OCI-LY7 (cell line): Measurements from ENCODE around the gene SPP1. TPM values are rescaled to one million over a fixed set of nuclear protein-coding genes. Genes with fewer than 3 reads are reported as not detected.

ENCODE experiments used
- BruUV-seq: library from RNA; stranded (reverse); fragments of 400-500 nt; replicated peaks from 2 replicates; lab custom pipeline; 2021; lab: Mats Ljungman, UMichigan
- CTCF ChIA-PET: fragments of 300-600 bp; sonication (Branson Sonifier 250); formaldehyde crosslinking; loops from one replicate; lab custom pipeline; 2022; ENCODE audit warnings: antibody characterized with exemption; ENCODE audit not compliant: unreplicated experiment; lab: Charles Lee
- POLR2A ChIA-PET: fragments of 300-600 bp; sonication (Branson Sonifier 250); formaldehyde crosslinking; loops from one replicate; lab custom pipeline; 2022; ENCODE audit warnings: antibody characterized with exemption; lab: Charles Lee
- DNase-seq: peaks from one replicate; pipeline ENCODE4 v3.0.0-alpha.2; 2015; ENCODE audit warnings: low spot score
- H2AFZ ChIP-seq: fragments of 200-600 bp; sonication (generic), shearing (Covaris generic); 2 replicates; pipeline ENCODE4 v1.6.1; 2014; ENCODE audit warnings: mild to moderate bottlenecking, antibody characterized with exemption, low read length, moderate library complexity
- H3K27ac ChIP-seq: fragments of 200-600 bp; sonication (generic); 2 replicates; pipeline ENCODE4 v1.5.1; 2014; ENCODE audit warnings: mixed run types, low read depth, mild to moderate bottlenecking, moderate library complexity, low read length, inconsistent platforms; ENCODE audit not compliant: poor library complexity, severe bottlenecking
- H3K36me3 ChIP-seq: fragments of 200-600 bp; sonication (generic); 2 replicates; pipeline ENCODE4 v1.6.1; 2014; ENCODE audit warnings: mild to moderate bottlenecking, antibody characterized with exemption, low read length, moderate library complexity, mixed read lengths; ENCODE audit not compliant: insufficient read depth
- H3K4me1 ChIP-seq: fragments of 200-600 bp; sonication (generic); 2 replicates; pipeline ENCODE4 v1.5.1; 2014; ENCODE audit warnings: mild to moderate bottlenecking, low read length; ENCODE audit not compliant: insufficient read depth, poor library complexity, severe bottlenecking
- H3K4me2 ChIP-seq: fragments of 200-600 bp; sonication (generic); 2 replicates; pipeline ENCODE4 v1.6.1; 2014; ENCODE audit warnings: mild to moderate bottlenecking, low read length
- H3K4me3 ChIP-seq: fragments of 200-600 bp; sonication (generic); 2 replicates; pipeline ENCODE4 v1.5.1; 2014; ENCODE audit warnings: mild to moderate bottlenecking, low read depth, low read length; ENCODE audit not compliant: poor library complexity, severe bottlenecking
- H3K79me2 ChIP-seq: fragments of 200-600 bp; sonication (generic); 2 replicates; pipeline ENCODE4 v1.6.1; 2016; ENCODE audit warnings: low read depth, mild to moderate bottlenecking, low read length, moderate library complexity, mixed read lengths; ENCODE audit not compliant: insufficient read depth
- H3K9me2 ChIP-seq: fragments of 200-600 bp; sonication (generic); 2 replicates; pipeline ENCODE4 v1.6.1; 2016; ENCODE audit warnings: mild to moderate bottlenecking, low read length, mixed read lengths; ENCODE audit not compliant: insufficient read depth
- H3K9me3 ChIP-seq: fragments of 200-600 bp; sonication (generic); 2 replicates; pipeline ENCODE4 v1.6.1; 2014; ENCODE audit warnings: mild to moderate bottlenecking, mixed run types, low read length, mixed read lengths
- H4K20me1 ChIP-seq: fragments of 200-600 bp; sonication (generic); 2 replicates; pipeline ENCODE4 v1.6.1; 2014; ENCODE audit warnings: mild to moderate bottlenecking, antibody characterized with exemption, low read length, moderate library complexity, mixed read lengths; ENCODE audit not compliant: insufficient read depth
- CTCF ChIP-seq: fragments of 200-600 bp; sonication (generic); conservative IDR thresholded peaks from 2 replicates; pipeline ENCODE4 v1.5.1; 2014; ENCODE audit warnings: mild to moderate bottlenecking, antibody characterized with exemption, low read length, moderate library complexity, mixed read lengths
- EZH2phosphoT487 ChIP-seq: fragments of 200-600 bp; sonication (generic); IDR thresholded peaks from 2 replicates; pipeline ENCODE4 v1.6.1; 2018; ENCODE audit warnings: low read depth, borderline replicate concordance, mild to moderate bottlenecking, mixed run types, antibody characterized with exemption, low read length, moderate library complexity, mixed read lengths
- intact Hi-C: fragments of 100-400 bp; cut with micrococcal nuclease; formaldehyde crosslinking; loops from one replicate; pipeline ENCODE4 v1.10.0; 2022; ENCODE audit not compliant: unreplicated experiment
- total RNA-seq, 2 experiments: library from RNA; depleted of rRNA in 1 of 2; stranded (reverse); fragments of >200 nt in 1 of 2; shearing (Covaris generic) in 1 of 2; gene quantifications; 2 replicates each; pipeline ENCODE4 v1.2.3, GENCODE V29; 2014 to 2022

The SPP1 gene
- total RNA-seq, 2 experiments from 2014 or later, result 1.4 TPM; not detected in 1

GRCh38 chr4:87985097-87985886, 9.8 kb downstream of the SPP1 start:
- DNase-seq, result peak; percentile 42
- ChIA-PET CTCF (no interaction called here), POLR2A (no interaction called here)
- no peaks in the 10 kb centered on the region for H3K9me2 ChIP-seq
- H3K4me2 ChIP-seq, result no peak overlapping the region
- H3K4me1 ChIP-seq, result no peaks in the 10 kb centered on the region
- H4K20me1 ChIP-seq, result no peaks in the 10 kb centered on the region
- no peak overlapping the region for H3K4me3 ChIP-seq
- no peaks in the 10 kb centered on the region for H3K9me3 ChIP-seq
- no peaks in the 10 kb centered on the region for H3K79me2 ChIP-seq
- no peak overlapping the region for H3K27ac ChIP-seq
- BruUV-seq, result no TSS peak
- H3K36me3 ChIP-seq, result no peaks in the 10 kb centered on the region
- no peak overlapping the region for H2AFZ ChIP-seq
- TF ChIP-seq EZH2phosphoT487, result no peak
- peak; percentile 71 for TF ChIP-seq CTCF
- intact Hi-C loops, result loop anchor here (5.0 kb wide), 1 partner anchor 308 kb away; no protein-coding TSS in a partner anchor

- Histone ChIP-seq H2AFZ (no peak overlapping the region), H4K20me1 (no peaks in the 10 kb centered on the region), H3K79me2 (no peaks in the 10 kb centered on the region), H3K9me3 (no peaks in the 10 kb centered on the region), H3K36me3 (no peaks in the 10 kb centered on the region), H3K4me3 (no peak overlapping the region), H3K4me2 (no peak overlapping the region), H3K27ac (no peak overlapping the region), H3K4me1 (no peaks in the 10 kb centered on the region), H3K9me2 (no peaks in the 10 kb centered on the region)
- no peak for DNase-seq
- CTCF ChIA-PET, result no interaction called here
- intact Hi-C loops, result loop anchor here (5.0 kb wide), 1 partner anchor 309 kb away; no protein-coding TSS in a partner anchor
- POLR2A ChIA-PET, result no interaction called here
- no TSS peak for BruUV-seq
- 0 out of 2 replicates have a peak, but pooled peaks have one; percentile 17 for TF ChIP-seq CTCF
- no peak for TF ChIP-seq EZH2phosphoT487
Observed at GRCh38 chr4:87985887-87986200, 10.3 kb downstream of the SPP1 start.

GRCh38 chr4:87986508-87986907, 11.0 kb downstream of the SPP1 start:
- Histone ChIP-seq H3K36me3 (no peaks in the 10 kb centered on the region), H4K20me1 (no peaks in the 10 kb centered on the region), H3K9me3 (no peaks in the 10 kb centered on the region), H3K4me1 (no peaks in the 10 kb centered on the region), H3K27ac (no peak overlapping the region), H3K9me2 (no peaks in the 10 kb centered on the region), H2AFZ (no peak overlapping the region), H3K4me2 (no peak overlapping the region), H3K79me2 (no peaks in the 10 kb centered on the region), H3K4me3 (no peak overlapping the region)
- CTCF ChIA-PET, result no interaction called here
- intact Hi-C loops, result loop anchor here (5.0 kb wide), 1 partner anchor 309 kb away; no protein-coding TSS in a partner anchor
- no peak for DNase-seq
- TF ChIP-seq CTCF, result no peak
- no peak for TF ChIP-seq EZH2phosphoT487
- BruUV-seq, result no TSS peak
- POLR2A ChIA-PET, result no interaction called here
